Upper lobe of left lung (tissue), 4 donors: ENCODE data around the gene RIOX2.

Experiments
- POLR2A ChIP-seq, 4 donors: fragments of 450-650 bp; IDR thresholded peaks; one replicate each; pipeline ENCODE4 v1.5.1; 2016 to 2017; ENCODE audit warnings: antibody characterized with exemption in 4 of 4, mild to moderate bottlenecking in 2 of 4
- POLR2AphosphoS5 ChIP-seq, 2 donors: sonication (generic); formaldehyde crosslinking; IDR thresholded peaks; one replicate each; pipeline ENCODE4 v1.5.1; 2017; ENCODE audit warnings: antibody characterized with exemption in 2 of 2

DNA sequence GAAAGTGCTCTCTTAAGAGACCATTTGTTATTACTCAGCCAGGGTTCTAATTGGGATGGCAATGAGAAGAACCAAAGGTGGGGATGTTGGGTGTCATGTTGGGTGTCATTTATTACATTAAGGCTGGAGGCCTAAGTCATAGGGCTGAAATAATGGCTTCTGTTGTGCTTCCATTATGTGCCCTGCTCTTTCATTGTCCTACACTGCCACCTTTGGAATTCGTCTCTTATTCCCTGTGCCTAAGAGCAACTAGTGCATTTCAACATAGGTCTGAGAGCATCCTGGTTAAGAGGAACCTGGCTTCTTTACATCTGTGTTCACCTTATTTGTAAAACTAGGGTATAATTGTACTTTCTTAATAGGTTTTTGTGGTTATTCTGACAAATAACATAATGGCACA, 32.2 kb downstream of the RIOX2 start:
- TF ChIP-seq POLR2A (IDR thresholded peaks at IDR 0.05) (no peak), POLR2AphosphoS5 (IDR thresholded peaks at IDR 0.05) (no peak)
